Panc1 (cell line): ENCODE data around the gene WIPF1. TPM values are rescaled to one million over a fixed set of nuclear protein-coding genes. Genes with fewer than 3 reads are reported as not detected.

ENCODE experiments used
- ATAC-seq: fragments of 200-7000 bp; cut with Tn5 transposase; 2 replicates; pipeline ENCODE4 v1.9.1; 2020; ENCODE audit warnings: mild to moderate bottlenecking, moderate library complexity
- BruUV-seq: library from RNA; stranded (reverse); fragments of 400-500 nt; replicated peaks from 2 replicates; lab custom pipeline; 2021; lab: Mats Ljungman, UMichigan
- CTCF ChIA-PET: fragments of 300-600 bp; sonication (Branson Sonifier 250); formaldehyde crosslinking; loops from one replicate; lab custom pipeline; 2022; ENCODE audit warnings: antibody characterized with exemption; lab: Charles Lee
- POLR2A ChIA-PET: fragments of 300-600 bp; sonication (Branson Sonifier 250); formaldehyde crosslinking; loops from one replicate; lab custom pipeline; 2022; ENCODE audit warnings: antibody characterized with exemption; lab: Charles Lee
- DNase-seq: peaks from one replicate; pipeline ENCODE4 v3.0.0-alpha.2; 2010; ENCODE audit warnings: low read depth, low spot score
- H3K27ac ChIP-seq: 2 replicates; pipeline ENCODE4 v1.5.1; 2011; ENCODE audit warnings: mild to moderate bottlenecking, low read length, inconsistent platforms
- H3K27me3 ChIP-seq: fragments of 200-500 bp; sonication (Bioruptor generic); 2 replicates; pipeline ENCODE4 v1.6.0; 2014; ENCODE audit warnings: low read length, inconsistent platforms; ENCODE audit not compliant: control insufficient read depth, insufficient read depth
- H3K36me3 ChIP-seq: fragments of 200-500 bp; sonication (Bioruptor generic); 2 replicates; pipeline ENCODE4 v1.5.1; 2014; ENCODE audit warnings: inconsistent platforms, mild to moderate bottlenecking, low read length, moderate library complexity; ENCODE audit not compliant: control insufficient read depth, insufficient read depth
- H3K4me1 ChIP-seq: 2 replicates; pipeline ENCODE4 v1.5.1; 2011; ENCODE audit warnings: inconsistent platforms, mild to moderate bottlenecking, low read length, moderate library complexity; ENCODE audit not compliant: control insufficient read depth, insufficient read depth
- H3K4me3 ChIP-seq, 2 experiments: 2 replicates each; pipeline ENCODE4 v1.5.1; 2011 to 2012; ENCODE audit warnings: low read depth in 2 of 2, low read length in 2 of 2, mild to moderate bottlenecking in 2 of 2, inconsistent platforms in 1 of 2, moderate library complexity in 1 of 2
- H3K9me3 ChIP-seq: fragments of 200-500 bp; sonication (Bioruptor generic); 2 replicates; pipeline ENCODE4 v1.5.1; 2014; ENCODE audit warnings: low read depth, mild to moderate bottlenecking, inconsistent platforms, low read length, moderate library complexity; ENCODE audit not compliant: control insufficient read depth, insufficient read depth
- POLR2AphosphoS5 ChIP-seq: IDR thresholded peaks from 2 replicates; pipeline ENCODE4 v1.6.1; 2012; ENCODE audit warnings: mild to moderate bottlenecking, low read depth, low read length, moderate library complexity
- SIN3A ChIP-seq: IDR thresholded peaks from 2 replicates; pipeline ENCODE4 v1.6.1; 2012; ENCODE audit warnings: low read depth, mild to moderate bottlenecking, low read length, moderate library complexity, borderline replicate concordance; ENCODE audit not compliant: insufficient read depth
- TCF7L2 ChIP-seq: IDR thresholded peaks from 2 replicates; pipeline ENCODE4 v1.6.1; 2011; ENCODE audit warnings: mild to moderate bottlenecking, low read depth, low read length, inconsistent platforms
- in situ Hi-C: cut with HindIII; loops from 2 replicates; pipeline ENCODE4 v1.10.0; 2016; ENCODE audit warnings: low sequenced_read_pairs, low pct_unique_long_range_greater_than_20kb
- intact Hi-C: fragments of 100-400 bp; cut with micrococcal nuclease; formaldehyde crosslinking; loops from one replicate; pipeline ENCODE4 v1.10.0; 2022; ENCODE audit not compliant: unreplicated experiment
- total RNA-seq: library from RNA; stranded (reverse); gene quantifications from one replicate; pipeline ENCODE4 v1.2.1, GENCODE V29; 2021; ENCODE audit not compliant: unreplicated experiment
- TF ChIP-seq, protein P1 (sequence below): fragments of 450-650 bp; IDR thresholded peaks from 2 replicates; pipeline ENCODE4 v1.5.1; 2017; ENCODE audit warnings: mild to moderate bottlenecking
- TF ChIP-seq, protein P2 (sequence below), 2 experiments: IDR thresholded peaks; 2 replicates each; pipeline ENCODE4 v1.6.1; 2011 to 2012; ENCODE audit warnings: low read depth in 2 of 2, control low read depth in 1 of 2, low read length in 1 of 2, mild to moderate bottlenecking in 1 of 2, moderate library complexity in 1 of 2; ENCODE audit not compliant: insufficient read depth in 1 of 2

The WIPF1 gene
- total RNA-seq, 1 experiment from 2014 or later, result 8.3 TPM

DNA sequence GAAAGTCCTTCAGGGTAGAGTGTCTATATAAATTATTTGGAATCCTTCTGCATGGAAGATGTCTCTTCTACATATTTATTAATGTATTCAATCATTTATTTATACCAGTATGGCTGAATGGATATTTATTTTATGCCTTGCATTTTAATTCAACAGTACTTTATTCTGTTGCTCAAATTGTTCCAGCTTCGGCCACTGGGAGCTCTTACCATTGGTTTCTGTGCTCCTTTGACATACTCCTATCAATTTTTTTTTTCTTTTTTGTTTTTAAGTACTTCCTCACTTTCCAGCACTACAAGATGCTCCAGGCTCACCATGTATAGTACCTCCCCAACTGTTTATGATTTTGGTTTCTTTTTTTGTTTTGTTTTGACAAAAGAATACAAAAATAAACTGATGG is 39.4 kb upstream of the WIPF1 start:
- ATAC-seq (no peak), DNase-seq (no peak)
- intact Hi-C loops, result no loop called here
- no peak overlapping the region for H3K4me3 ChIP-seq
- no TSS peak for BruUV-seq
- H3K9me3 ChIP-seq, result no peaks in the 10 kb centered on the region
- no peaks in the 10 kb centered on the region for H3K27me3 ChIP-seq
- in situ Hi-C loops, result no loop called here
- H3K27ac ChIP-seq, result no peak overlapping the region
- no peaks in the 10 kb centered on the region for H3K36me3 ChIP-seq
- ChIA-PET CTCF (no interaction called here), POLR2A (no interaction called here)
- no peaks in the 10 kb centered on the region for H3K4me1 ChIP-seq
- TF ChIP-seq SIN3A (no peak), POLR2AphosphoS5 (no peak), TCF7L2 (no peak)
- TF ChIP-seq, protein P1, sequence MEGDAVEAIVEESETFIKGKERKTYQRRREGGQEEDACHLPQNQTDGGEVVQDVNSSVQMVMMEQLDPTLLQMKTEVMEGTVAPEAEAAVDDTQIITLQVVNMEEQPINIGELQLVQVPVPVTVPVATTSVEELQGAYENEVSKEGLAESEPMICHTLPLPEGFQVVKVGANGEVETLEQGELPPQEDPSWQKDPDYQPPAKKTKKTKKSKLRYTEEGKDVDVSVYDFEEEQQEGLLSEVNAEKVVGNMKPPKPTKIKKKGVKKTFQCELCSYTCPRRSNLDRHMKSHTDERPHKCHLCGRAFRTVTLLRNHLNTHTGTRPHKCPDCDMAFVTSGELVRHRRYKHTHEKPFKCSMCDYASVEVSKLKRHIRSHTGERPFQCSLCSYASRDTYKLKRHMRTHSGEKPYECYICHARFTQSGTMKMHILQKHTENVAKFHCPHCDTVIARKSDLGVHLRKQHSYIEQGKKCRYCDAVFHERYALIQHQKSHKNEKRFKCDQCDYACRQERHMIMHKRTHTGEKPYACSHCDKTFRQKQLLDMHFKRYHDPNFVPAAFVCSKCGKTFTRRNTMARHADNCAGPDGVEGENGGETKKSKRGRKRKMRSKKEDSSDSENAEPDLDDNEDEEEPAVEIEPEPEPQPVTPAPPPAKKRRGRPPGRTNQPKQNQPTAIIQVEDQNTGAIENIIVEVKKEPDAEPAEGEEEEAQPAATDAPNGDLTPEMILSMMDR, result no peak
- TF ChIP-seq, protein P2, sequence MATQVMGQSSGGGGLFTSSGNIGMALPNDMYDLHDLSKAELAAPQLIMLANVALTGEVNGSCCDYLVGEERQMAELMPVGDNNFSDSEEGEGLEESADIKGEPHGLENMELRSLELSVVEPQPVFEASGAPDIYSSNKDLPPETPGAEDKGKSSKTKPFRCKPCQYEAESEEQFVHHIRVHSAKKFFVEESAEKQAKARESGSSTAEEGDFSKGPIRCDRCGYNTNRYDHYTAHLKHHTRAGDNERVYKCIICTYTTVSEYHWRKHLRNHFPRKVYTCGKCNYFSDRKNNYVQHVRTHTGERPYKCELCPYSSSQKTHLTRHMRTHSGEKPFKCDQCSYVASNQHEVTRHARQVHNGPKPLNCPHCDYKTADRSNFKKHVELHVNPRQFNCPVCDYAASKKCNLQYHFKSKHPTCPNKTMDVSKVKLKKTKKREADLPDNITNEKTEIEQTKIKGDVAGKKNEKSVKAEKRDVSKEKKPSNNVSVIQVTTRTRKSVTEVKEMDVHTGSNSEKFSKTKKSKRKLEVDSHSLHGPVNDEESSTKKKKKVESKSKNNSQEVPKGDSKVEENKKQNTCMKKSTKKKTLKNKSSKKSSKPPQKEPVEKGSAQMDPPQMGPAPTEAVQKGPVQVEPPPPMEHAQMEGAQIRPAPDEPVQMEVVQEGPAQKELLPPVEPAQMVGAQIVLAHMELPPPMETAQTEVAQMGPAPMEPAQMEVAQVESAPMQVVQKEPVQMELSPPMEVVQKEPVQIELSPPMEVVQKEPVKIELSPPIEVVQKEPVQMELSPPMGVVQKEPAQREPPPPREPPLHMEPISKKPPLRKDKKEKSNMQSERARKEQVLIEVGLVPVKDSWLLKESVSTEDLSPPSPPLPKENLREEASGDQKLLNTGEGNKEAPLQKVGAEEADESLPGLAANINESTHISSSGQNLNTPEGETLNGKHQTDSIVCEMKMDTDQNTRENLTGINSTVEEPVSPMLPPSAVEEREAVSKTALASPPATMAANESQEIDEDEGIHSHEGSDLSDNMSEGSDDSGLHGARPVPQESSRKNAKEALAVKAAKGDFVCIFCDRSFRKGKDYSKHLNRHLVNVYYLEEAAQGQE (IDR thresholded peaks at IDR 0.05; ENCODE audit: insufficient read depth in 1 of 2, low read depth in 2 of 2, low read length in 1 of 2), result no peak

DNA sequence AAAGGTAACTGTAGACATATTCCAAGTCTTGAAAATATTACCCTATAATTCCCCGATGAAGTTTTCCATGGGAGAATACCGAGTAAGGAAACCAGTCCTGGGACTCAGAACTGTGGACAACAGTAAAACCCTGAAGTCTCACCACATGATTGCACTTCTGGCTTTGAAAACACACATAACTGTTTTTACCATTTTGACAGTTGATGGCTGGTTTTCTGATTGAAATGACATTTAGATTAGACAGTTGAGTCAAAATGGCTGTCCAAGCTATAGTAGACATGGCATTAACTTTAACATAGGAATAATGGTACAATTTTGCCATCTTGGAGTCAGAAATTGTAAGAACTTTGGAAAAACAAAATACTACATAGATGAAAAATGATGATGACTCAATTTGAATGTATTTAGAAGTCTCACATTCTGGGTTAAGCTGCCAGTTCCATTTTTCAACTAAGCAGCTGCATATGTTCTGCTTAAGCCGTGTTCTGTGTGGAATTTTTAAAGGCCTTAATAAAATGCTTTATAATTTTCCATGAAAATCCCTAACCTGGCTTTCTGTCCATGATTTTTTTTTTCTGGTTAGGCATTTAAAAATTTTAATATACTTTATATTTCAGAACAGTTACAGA is 38.3 kb upstream of the WIPF1 start:
- CTCF ChIA-PET, result no interaction called here
- no peaks in the 10 kb centered on the region for H3K36me3 ChIP-seq
- in situ Hi-C loops (no loop called here), intact Hi-C loops (no loop called here)
- H3K4me3 ChIP-seq, result no peak overlapping the region
- no peaks in the 10 kb centered on the region for H3K9me3 ChIP-seq
- BruUV-seq, result no TSS peak
- ATAC-seq (no peak), DNase-seq (no peak)
- no peak overlapping the region for H3K27ac ChIP-seq
- TF ChIP-seq SIN3A, result no peak
- TF ChIP-seq, protein P1, result no peak
- TF ChIP-seq TCF7L2, result no peak
- TF ChIP-seq, protein P2 (IDR thresholded peaks at IDR 0.05; ENCODE audit: insufficient read depth in 1 of 2, low read depth in 2 of 2, low read length in 1 of 2), result no peak
- no peak for TF ChIP-seq POLR2AphosphoS5
- H3K27me3 ChIP-seq, result no peaks in the 10 kb centered on the region
- no peaks in the 10 kb centered on the region for H3K4me1 ChIP-seq
- POLR2A ChIA-PET, result no interaction called here
